ENCODE results near the gene TSSK3.

- TF ChIP-seq CTCF (IDR thresholded peaks at IDR 0.05) (no peak), POLR2A (IDR thresholded peaks at IDR 0.05) (no peak)
Measured at GRCh38 chr1:32346532-32347157, 15.7 kb upstream of the TSSK3 start.
